ENCODE results near the gene HCLS1. TPM values are rescaled to one million over a fixed set of nuclear protein-coding genes. Genes with fewer than 3 reads are reported as not detected.
A peak's percentile ranks its signal among the peaks of the same experiment; 100 is the strongest.

HCLS1 gene
- total RNA-seq, 1 experiment from 2014 or later = 1.2 TPM

DNA sequence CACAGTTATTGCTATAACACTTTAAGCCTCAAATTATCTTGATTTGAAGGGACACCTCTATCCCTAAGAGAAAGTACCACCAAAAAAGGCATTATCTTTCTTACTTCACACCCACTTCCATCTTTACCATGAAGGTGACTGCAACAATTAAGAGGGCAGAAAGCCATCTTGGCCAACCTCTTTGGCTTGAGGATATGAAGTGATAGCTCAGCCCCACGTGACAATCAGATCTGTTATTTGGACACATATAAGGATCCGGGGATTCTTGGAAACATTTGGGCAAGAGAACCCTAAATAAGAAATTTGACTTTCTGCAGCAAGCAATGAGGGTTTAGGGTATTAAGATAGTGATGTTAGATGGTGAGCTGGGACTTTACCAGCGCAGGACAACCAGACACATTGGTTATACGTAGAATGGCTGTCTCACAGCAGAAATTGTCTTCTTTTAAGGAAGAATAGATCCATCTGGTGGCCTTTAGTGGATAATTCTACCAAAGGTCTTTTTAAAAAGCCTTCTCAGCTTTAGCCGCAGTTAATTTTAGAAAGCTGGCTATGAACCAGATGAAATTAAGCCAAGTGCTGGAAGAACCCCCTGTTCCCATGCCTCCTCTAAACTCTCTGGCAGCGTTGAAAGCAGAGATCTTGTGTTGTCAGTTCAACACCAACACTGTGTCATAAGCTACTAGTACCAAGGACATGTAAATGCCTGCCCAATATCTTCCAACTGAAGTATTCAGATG lies 12.3 kb downstream of the HCLS1 start:
- no peak overlapping the region for H2AK5ac ChIP-seq (ENCODE audit: insufficient read length, low read length)
- no peak overlapping the region for H3K14ac ChIP-seq (ENCODE audit: insufficient read depth, low read length)
- H4K91ac ChIP-seq (ENCODE audit: insufficient read length, low read depth, low read length) = no peak overlapping the region
- no peaks in the 10 kb centered on the region for H3K27me3 Mint-ChIP-seq (ENCODE audit: low read depth)
- WGBS (ENCODE audit: extremely low coverage, insufficient read length, low lambda C conversion rate) = no CpG with 5 or more reads among the region's 6 CpGs
- no peak overlapping the region for H3K23ac ChIP-seq (ENCODE audit: insufficient read length, low read depth, low read length)
- no peaks in the 10 kb centered on the region for H3K36me3 Mint-ChIP-seq (ENCODE audit: insufficient read depth in 1 of 3, low read depth in 3 of 3)
- H3T11ph ChIP-seq (ENCODE audit: low read length) = no peak overlapping the region
- H3K9me3 ChIP-seq (ENCODE audit: control insufficient read depth, low read depth, low read length) = no peaks in the 10 kb centered on the region
- no peak overlapping the region for H3K4me3 Mint-ChIP-seq
- no peak overlapping the region for H3K27ac Mint-ChIP-seq
- H3K9me3 Mint-ChIP-seq = peaks cover 3 to 10% of the 10 kb centered on the region in 2 experiments; a peak in 3 of 5 replicates
- H3K4ac ChIP-seq (ENCODE audit: low read depth, low read length) = no peak overlapping the region
- no peak overlapping the region for H3K18ac ChIP-seq (ENCODE audit: insufficient read length, low read depth, low read length)
- H2BK5ac ChIP-seq (ENCODE audit: insufficient read length, low read length) = no peak overlapping the region
- no peaks in the 10 kb centered on the region for H3K79me2 ChIP-seq (ENCODE audit: insufficient read depth, low read length)
- H2BK15ac ChIP-seq (ENCODE audit: low read depth, low read length) = no peak overlapping the region
- H4K8ac ChIP-seq (replicated peaks; ENCODE audit: insufficient read length, low read depth, low read length) = no peak overlapping the region
- TF ChIP-seq CTCF (conservative IDR thresholded peaks at IDR 0.05) = peak; percentile 14; the same call in 1 of the 3 replicates
- H2AFZ ChIP-seq (ENCODE audit: low read length) = no peak overlapping the region
- H3K79me1 ChIP-seq (ENCODE audit: insufficient read depth, low read depth, low read length, poor library complexity, severe bottlenecking) = no peaks in the 10 kb centered on the region
- no peak overlapping the region for H3K56ac ChIP-seq (ENCODE audit: insufficient read length, low read depth, low read length)
- peaks cover 6% of the 10 kb centered on the region; the same call in 1 of the 2 replicates for H3K4me1 ChIP-seq (ENCODE audit: insufficient read depth, low read length)
- no peaks in the 10 kb centered on the region for H3K27me3 ChIP-seq (ENCODE audit: insufficient read depth, low read length)
- H4K5ac ChIP-seq (ENCODE audit: insufficient read length, low read depth, low read length) = no peak overlapping the region
- no peaks in the 10 kb centered on the region for H3K23me2 ChIP-seq (ENCODE audit: insufficient read length, low read depth, low read length, poor library complexity, severe bottlenecking)
- no peak overlapping the region for H3K4me2 ChIP-seq (ENCODE audit: insufficient read depth, insufficient read length, low read length)
- no peak overlapping the region for H3K27ac ChIP-seq (ENCODE audit: insufficient read length, low read depth, low read length)
- no peak for DNase-seq
- no peak overlapping the region for H2BK20ac ChIP-seq (ENCODE audit: low read depth, low read length, poor library complexity, severe bottlenecking)
- H3K9ac ChIP-seq (ENCODE audit: extremely low read depth, insufficient read length, low read length) = no peak overlapping the region
- H2BK12ac ChIP-seq (ENCODE audit: insufficient read length, low read depth, low read length) = no peak overlapping the region
- H4K20me1 ChIP-seq (ENCODE audit: control insufficient read depth, insufficient read depth, insufficient read length) = no peaks in the 10 kb centered on the region
- peaks cover 12 to 14% of the 10 kb centered on the region in 2 experiments for H3K4me1 Mint-ChIP-seq
- H2BK120ac ChIP-seq (ENCODE audit: low read depth, low read length, poor library complexity, severe bottlenecking) = no peak overlapping the region

Data from H9 (cell line).